Activated T-cell treated with anti-CD3 and anti-CD28 coated beads for 48 hours (primary cell): ENCODE measurements around the gene PPP1R12C.
A peak's percentile ranks its signal among the peaks of the same experiment; 100 is the strongest.

Source experiments
- DNase-seq: peaks from one replicate; pipeline ENCODE4 v3.0.0-alpha.2; 2020; ENCODE audit warnings: low read depth

Gene PPP1R12C

GRCh38 chr19:55146705-55147273, 29.4 kb upstream of the PPP1R12C start:
- DNase-seq: no peak

GRCh38 chr19:55146078-55146704, 28.8 kb upstream of the PPP1R12C start:
- DNase-seq: no peak

- DNase-seq: no peak
Measured at GRCh38 chr19:55145232-55145631, 27.8 kb upstream of the PPP1R12C start.

- no peak for DNase-seq
Measured at GRCh38 chr19:55141696-55142095, 24.3 kb upstream of the PPP1R12C start.

GRCh38 chr19:55137915-55138314, 20.5 kb upstream of the PPP1R12C start:
- DNase-seq: no peak

- DNase-seq: no peak
Measured at GRCh38 chr19:55136399-55137102, 19.1 kb upstream of the PPP1R12C start.

GRCh38 chr19:55134736-55135135, 17.3 kb upstream of the PPP1R12C start:
- DNase-seq: no peak

- no peak for DNase-seq
Measured at GRCh38 chr19:55133639-55134444, 16.4 kb upstream of the PPP1R12C start.

- DNase-seq: no peak
Measured at GRCh38 chr19:55132453-55133129, 15.2 kb upstream of the PPP1R12C start.

GRCh38 chr19:55131421-55131820, 14.0 kb upstream of the PPP1R12C start:
- DNase-seq: no peak

GRCh38 chr19:55119053-55119452, 1.6 kb upstream of the PPP1R12C start:
- DNase-seq: no peak

- DNase-seq: no peak
Measured at GRCh38 chr19:55118401-55118991, 1.1 kb upstream of the PPP1R12C start.

GRCh38 chr19:55117663-55118391, 390 bp upstream of the PPP1R12C start:
- peak; percentile 95 for DNase-seq

GRCh38 chr19:55116232-55116858, 1.1 kb downstream of the PPP1R12C start:
- peak; percentile 43 for DNase-seq

GRCh38 chr19:55115446-55116065, 1.9 kb downstream of the PPP1R12C start:
- DNase-seq: no peak

- no peak for DNase-seq
Measured at GRCh38 chr19:55114566-55115145, 2.8 kb downstream of the PPP1R12C start.

GRCh38 chr19:55113570-55114039, 3.8 kb downstream of the PPP1R12C start:
- no peak for DNase-seq

- DNase-seq: no peak
Measured at GRCh38 chr19:55112777-55113569, 4.5 kb downstream of the PPP1R12C start.
